K562 (cell line): ENCODE measurements around the gene SYVN1. TPM values are rescaled to one million over a fixed set of nuclear protein-coding genes. Genes with fewer than 3 reads are reported as not detected.

ENCODE experiments used
- DMBX1 ChIP-seq: fragments of 250-450 bp; sonication (Bioruptor Pico); IDR thresholded peaks from 2 replicates; pipeline ENCODE4 v1.8.0; 2022; ENCODE audit warnings: inconsistent platforms, mild to moderate bottlenecking, moderate library complexity, borderline replicate concordance
- ELF1 ChIP-seq: fragments of 200-800 bp; sonication (Bioruptor generic); IDR thresholded peaks from 2 replicates; pipeline ENCODE4 v1.6.1; 2016; ENCODE audit warnings: missing genetic modification characterization, missing compliant biosample characterization
- HNRNPK ChIP-seq: fragments of 200-400 bp; formaldehyde crosslinking; IDR thresholded peaks from one replicate; pipeline ENCODE4 v1.6.1; 2018; ENCODE audit warnings: mild to moderate bottlenecking, low read depth, low read length; ENCODE audit not compliant: poor library complexity, severe bottlenecking
- HNRNPUL1 ChIP-seq: fragments of 200-400 bp; formaldehyde crosslinking; IDR thresholded peaks from 2 replicates; pipeline ENCODE4 v1.6.1; 2017; ENCODE audit warnings: low read length
- NCOA6 ChIP-seq: fragments of 450-650 bp; IDR thresholded peaks from 2 replicates; pipeline ENCODE4 v1.6.1; 2017; ENCODE audit warnings: mild to moderate bottlenecking
- PPARD ChIP-seq: fragments of 250-450 bp; sonication (Bioruptor Pico); IDR thresholded peaks from 2 replicates; pipeline ENCODE4 v1.8.0; 2022; ENCODE audit warnings: inconsistent platforms, mild to moderate bottlenecking, moderate library complexity
- RAD21 ChIP-seq, 2 experiments: fragments of 250-450 bp in 1 of 2; fragments of 450-650 bp in 1 of 2; sonication (Bioruptor Pico) in 1 of 2; formaldehyde crosslinking in 1 of 2; IDR thresholded peaks in 1 of 2; conservative IDR thresholded peaks in 1 of 2; 2 replicates each; pipeline versions ENCODE4 v1.4.0 to v1.8.0; 2020 to 2022; ENCODE audit warnings: mild to moderate bottlenecking in 2 of 2, moderate library complexity in 1 of 2
- RBBP5 ChIP-seq: fragments of 200-600 bp; sonication (generic); IDR thresholded peaks from 2 replicates; pipeline ENCODE4 v1.6.1; 2012; ENCODE audit warnings: borderline replicate concordance, mild to moderate bottlenecking, low read length, control low read depth, inconsistent platforms; ENCODE audit not compliant: insufficient read depth, poor library complexity, severe bottlenecking
- SMAD4 ChIP-seq: fragments of 250-450 bp; sonication (Bioruptor Pico); conservative IDR thresholded peaks from 2 replicates; pipeline ENCODE4 v1.8.0; 2021; ENCODE audit warnings: inconsistent platforms, mild to moderate bottlenecking, moderate library complexity
- SMC3 ChIP-seq: conservative IDR thresholded peaks from 2 replicates; pipeline ENCODE4 v1.6.1; 2011; ENCODE audit warnings: low read depth, low read length, improper control_type of control experiment; ENCODE audit not compliant: insufficient read depth
- SPI1 ChIP-seq: IDR thresholded peaks from 2 replicates; pipeline ENCODE4 v1.6.1; 2011; ENCODE audit warnings: low read depth, low read length, control low read depth, borderline replicate concordance
- ZNF384 ChIP-seq: IDR thresholded peaks from 2 replicates; pipeline ENCODE4 v1.6.1; 2012; ENCODE audit warnings: low read depth, low read length, improper control_type of control experiment
- polyA plus RNA-seq, 8 experiments: library from polyadenylated mRNA; depleted of rRNA in 4 of 8; stranded (reverse) in 5 of 8; unstranded in 3 of 8; fragments of >200 nt; fragmentation: Nextera tagmentation in 2 of 8; fragmentation: Illumina TruSeq in 1 of 8; extraction: Ambion mirVana in 2 of 8; extraction: Trizol in 1 of 8; gene quantifications; 2 replicates each; pipeline versions ENCODE4 v1.2.1 to v1.2.3, GENCODE V29; 2011 to 2014; ENCODE audit warnings: inconsistent platforms in 1 of 8, missing spikeins in 1 of 8
- total RNA-seq, 7 experiments: library from RNA; depleted of rRNA in 6 of 7; stranded (reverse); fragments of >200 nt in 6 of 7; fragmentation: Illumina TruSeq in 2 of 7; extraction: Trizol in 2 of 7; gene quantifications; 2 replicates each; pipeline versions ENCODE4 v1.2.1 to v1.2.3, GENCODE V29; 2011 to 2021; ENCODE audit warnings: low replicate concordance in 1 of 7
- TF ChIP-seq, protein P1 (sequence below): fragments of 450-650 bp; conservative IDR thresholded peaks from 2 replicates; pipeline ENCODE4 v1.6.1; 2016; ENCODE audit warnings: missing genetic modification characterization, low read depth, mild to moderate bottlenecking, control low read depth, missing compliant biosample characterization
- TF ChIP-seq, protein P2 (sequence below): IDR thresholded peaks from 2 replicates; pipeline ENCODE4 v1.6.1; 2012; ENCODE audit warnings: low read depth, low read length, improper control_type of control experiment, borderline replicate concordance
- TF ChIP-seq, protein P3 (sequence below): sonication (generic); formaldehyde crosslinking; IDR thresholded peaks from 2 replicates; pipeline ENCODE4 v1.8.0; 2022; ENCODE audit warnings: missing genetic modification reagents, mild to moderate bottlenecking, borderline replicate concordance

Gene SYVN1
- total and polyA plus RNA-seq, 9 of the 15 experiments (the other 6 are each of a cell fraction or from before 2014, with no cell fraction given): 0.41 to 47.4 (median 9.9) TPM

DNA sequence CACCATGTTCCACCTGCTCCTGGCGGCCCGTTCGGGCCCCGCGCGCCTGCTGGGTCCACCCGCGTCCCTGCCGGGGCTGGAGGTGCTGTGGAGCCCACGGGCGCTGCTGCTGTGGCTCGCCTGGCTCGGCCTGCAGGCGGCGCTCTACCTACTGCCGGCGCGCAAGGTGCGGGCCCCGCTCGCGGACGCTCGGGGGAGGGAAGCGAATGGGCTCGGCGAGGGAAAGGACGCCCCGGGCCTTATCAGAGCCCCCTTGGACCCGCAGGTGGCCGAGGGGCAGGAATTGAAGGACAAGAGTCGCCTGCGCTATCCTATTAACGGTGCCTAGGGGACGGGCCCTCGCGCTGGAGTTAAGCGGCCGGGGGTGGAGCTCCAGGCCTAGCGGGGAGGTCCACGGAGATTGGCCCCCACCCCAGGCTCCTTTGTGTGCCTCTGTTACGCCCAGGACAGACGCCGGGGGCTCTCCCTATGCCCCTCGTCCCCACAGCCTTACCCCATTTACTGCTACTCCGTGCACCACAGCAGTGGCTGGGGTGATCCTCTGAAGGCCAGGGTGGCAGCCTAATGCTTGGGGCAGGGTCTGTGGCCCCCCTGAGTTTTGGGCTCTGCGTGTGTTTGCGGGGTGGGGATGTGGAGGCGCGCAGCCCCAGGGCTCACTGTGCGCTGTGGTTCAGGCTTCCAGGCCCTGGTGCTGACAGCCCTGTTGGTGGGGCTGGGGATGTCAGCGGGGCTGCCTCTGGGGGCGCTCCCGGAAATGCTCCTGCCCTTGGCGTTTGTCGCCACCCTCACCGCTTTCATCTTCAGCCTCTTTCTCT is 21.6 kb downstream of the SYVN1 start (continued):
- peak; percentile 43 to 58 for TF ChIP-seq RAD21 (CRISPR knock-in tag; conservative IDR thresholded peaks at IDR 0.05 in 1 of 2, IDR thresholded peaks at IDR 0.05 in 1 of 2)
- no peak for TF ChIP-seq DMBX1 (CRISPR knock-in tag)
- TF ChIP-seq SPI1: no peak
- 0 out of 2 replicates have a peak, but pooled peaks have one; percentile 28 for TF ChIP-seq ZNF384
- peak; percentile 23; the same call in 1 of the 2 replicates for TF ChIP-seq HNRNPUL1
- TF ChIP-seq, protein P1, sequence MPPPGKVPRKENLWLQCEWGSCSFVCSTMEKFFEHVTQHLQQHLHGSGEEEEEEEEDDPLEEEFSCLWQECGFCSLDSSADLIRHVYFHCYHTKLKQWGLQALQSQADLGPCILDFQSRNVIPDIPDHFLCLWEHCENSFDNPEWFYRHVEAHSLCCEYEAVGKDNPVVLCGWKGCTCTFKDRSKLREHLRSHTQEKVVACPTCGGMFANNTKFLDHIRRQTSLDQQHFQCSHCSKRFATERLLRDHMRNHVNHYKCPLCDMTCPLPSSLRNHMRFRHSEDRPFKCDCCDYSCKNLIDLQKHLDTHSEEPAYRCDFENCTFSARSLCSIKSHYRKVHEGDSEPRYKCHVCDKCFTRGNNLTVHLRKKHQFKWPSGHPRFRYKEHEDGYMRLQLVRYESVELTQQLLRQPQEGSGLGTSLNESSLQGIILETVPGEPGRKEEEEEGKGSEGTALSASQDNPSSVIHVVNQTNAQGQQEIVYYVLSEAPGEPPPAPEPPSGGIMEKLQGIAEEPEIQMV: 0 out of 2 replicates have a peak, but pooled peaks have one; percentile 24
- peak; percentile 56 for TF ChIP-seq SMAD4 (CRISPR knock-in tag)
- TF ChIP-seq RBBP5: peak; percentile 70
- TF ChIP-seq ELF1 (tag): peak; percentile 26; the same call in 1 of the 2 replicates
- TF ChIP-seq NCOA6: no peak
- peak; percentile 30 for TF ChIP-seq HNRNPK
- TF ChIP-seq, protein P2, sequence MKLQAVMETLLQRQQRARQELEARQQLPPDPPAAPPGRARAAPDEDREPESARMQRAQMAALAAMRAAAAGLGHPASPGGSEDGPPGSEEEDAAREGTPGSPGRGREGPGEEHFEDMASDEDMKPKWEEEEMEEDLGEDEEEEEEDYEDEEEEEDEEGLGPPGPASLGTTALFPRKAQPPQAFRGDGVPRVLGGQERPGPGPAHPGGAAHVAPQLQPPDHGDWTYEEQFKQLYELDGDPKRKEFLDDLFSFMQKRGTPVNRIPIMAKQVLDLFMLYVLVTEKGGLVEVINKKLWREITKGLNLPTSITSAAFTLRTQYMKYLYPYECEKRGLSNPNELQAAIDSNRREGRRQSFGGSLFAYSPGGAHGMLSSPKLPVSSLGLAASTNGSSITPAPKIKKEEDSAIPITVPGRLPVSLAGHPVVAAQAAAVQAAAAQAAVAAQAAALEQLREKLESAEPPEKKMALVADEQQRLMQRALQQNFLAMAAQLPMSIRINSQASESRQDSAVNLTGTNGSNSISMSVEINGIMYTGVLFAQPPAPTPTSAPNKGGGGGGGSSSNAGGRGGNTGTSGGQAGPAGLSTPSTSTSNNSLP: no peak
- peak; percentile 37; the same call in 1 of the 2 replicates for TF ChIP-seq SMC3
- no peak for TF ChIP-seq PPARD
- TF ChIP-seq, protein P3, sequence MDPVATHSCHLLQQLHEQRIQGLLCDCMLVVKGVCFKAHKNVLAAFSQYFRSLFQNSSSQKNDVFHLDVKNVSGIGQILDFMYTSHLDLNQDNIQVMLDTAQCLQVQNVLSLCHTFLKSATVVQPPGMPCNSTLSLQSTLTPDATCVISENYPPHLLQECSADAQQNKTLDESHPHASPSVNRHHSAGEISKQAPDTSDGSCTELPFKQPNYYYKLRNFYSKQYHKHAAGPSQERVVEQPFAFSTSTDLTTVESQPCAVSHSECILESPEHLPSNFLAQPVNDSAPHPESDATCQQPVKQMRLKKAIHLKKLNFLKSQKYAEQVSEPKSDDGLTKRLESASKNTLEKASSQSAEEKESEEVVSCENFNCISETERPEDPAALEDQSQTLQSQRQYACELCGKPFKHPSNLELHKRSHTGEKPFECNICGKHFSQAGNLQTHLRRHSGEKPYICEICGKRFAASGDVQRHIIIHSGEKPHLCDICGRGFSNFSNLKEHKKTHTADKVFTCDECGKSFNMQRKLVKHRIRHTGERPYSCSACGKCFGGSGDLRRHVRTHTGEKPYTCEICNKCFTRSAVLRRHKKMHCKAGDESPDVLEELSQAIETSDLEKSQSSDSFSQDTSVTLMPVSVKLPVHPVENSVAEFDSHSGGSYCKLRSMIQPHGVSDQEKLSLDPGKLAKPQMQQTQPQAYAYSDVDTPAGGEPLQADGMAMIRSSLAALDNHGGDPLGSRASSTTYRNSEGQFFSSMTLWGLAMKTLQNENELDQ (CRISPR knock-in tag): 0 out of 2 replicates have a peak, but pooled peaks have one; percentile 41
